ENCODE results near the gene VASH2.

VASH2 gene

GRCh38 chr1:212930986-212931678 lies 19.2 kb upstream of the VASH2 start:
- H3K4me1 ChIP-seq (ENCODE audit: control insufficient read depth, insufficient read depth, low read length) = no peaks in the 10 kb centered on the region
- no peaks in the 10 kb centered on the region for H3K9me3 ChIP-seq (ENCODE audit: control insufficient read depth in 2 of 2, low read length in 2 of 2)
- H3K27me3 ChIP-seq (ENCODE audit: control insufficient read depth in 1 of 2, insufficient read depth in 2 of 2, low read length in 2 of 2) = no peaks in the 10 kb centered on the region
- H3K4me3 ChIP-seq (ENCODE audit: low read length in 2 of 2) = no peak overlapping the region
- H3K27ac ChIP-seq (ENCODE audit: low read length) = no peak overlapping the region
- no peak overlapping the region for H3K9ac ChIP-seq (ENCODE audit: low read length in 2 of 2)
- no peaks in the 10 kb centered on the region for H3K36me3 ChIP-seq (ENCODE audit: control insufficient read depth in 2 of 2, insufficient read depth in 2 of 2, low read length in 2 of 2)

- Histone ChIP-seq H3K36me3 (ENCODE audit: control insufficient read depth in 2 of 2, insufficient read depth in 2 of 2, low read length in 2 of 2) (no peaks in the 10 kb centered on the region), H3K9ac (ENCODE audit: low read length in 2 of 2) (no peak overlapping the region), H3K27ac (ENCODE audit: low read length) (no peak overlapping the region), H3K4me3 (ENCODE audit: low read length in 2 of 2) (no peak overlapping the region), H3K9me3 (ENCODE audit: control insufficient read depth in 2 of 2, low read length in 2 of 2) (peaks cover 0 to under 1% of the 10 kb centered on the region in 2 donors), H3K27me3 (ENCODE audit: control insufficient read depth in 1 of 2, insufficient read depth in 2 of 2, low read length in 2 of 2) (no peaks in the 10 kb centered on the region), H3K4me1 (ENCODE audit: control insufficient read depth, insufficient read depth, low read length) (no peaks in the 10 kb centered on the region)
Observed at GRCh38 chr1:212933815-212934471, 16.4 kb upstream of the VASH2 start.

GRCh38 chr1:212935387-212935981 lies 14.9 kb upstream of the VASH2 start:
- H3K27ac ChIP-seq (ENCODE audit: low read length) = no peak overlapping the region

GRCh38 chr1:212937034-212937433 lies 13.3 kb upstream of the VASH2 start:
- no peaks in the 10 kb centered on the region for H3K36me3 ChIP-seq (ENCODE audit: control insufficient read depth in 2 of 2, insufficient read depth in 2 of 2, low read length in 2 of 2)
- no peak overlapping the region for H3K4me3 ChIP-seq (ENCODE audit: low read length in 2 of 2)
- no peaks in the 10 kb centered on the region for H3K27me3 ChIP-seq (ENCODE audit: control insufficient read depth in 1 of 2, insufficient read depth in 2 of 2, low read length in 2 of 2)
- H3K4me1 ChIP-seq (ENCODE audit: control insufficient read depth, insufficient read depth, low read length) = no peaks in the 10 kb centered on the region
- H3K9ac ChIP-seq (ENCODE audit: low read length in 2 of 2) = no peak overlapping the region
- no peak overlapping the region for H3K27ac ChIP-seq (ENCODE audit: low read length)
- peaks cover 0 to 9% of the 10 kb centered on the region in 2 donors for H3K9me3 ChIP-seq (ENCODE audit: control insufficient read depth in 2 of 2, low read length in 2 of 2)

More at GRCh38 chr1:212935387-212935981, 14.9 kb upstream of the VASH2 start:
- H3K4me1 ChIP-seq (ENCODE audit: control insufficient read depth, insufficient read depth, low read length) = no peaks in the 10 kb centered on the region
- H3K9me3 ChIP-seq (ENCODE audit: control insufficient read depth in 2 of 2, low read length in 2 of 2) = peaks cover 0 to 6% of the 10 kb centered on the region in 2 donors
- no peaks in the 10 kb centered on the region for H3K27me3 ChIP-seq (ENCODE audit: control insufficient read depth in 1 of 2, insufficient read depth in 2 of 2, low read length in 2 of 2)
- no peaks in the 10 kb centered on the region for H3K36me3 ChIP-seq (ENCODE audit: control insufficient read depth in 2 of 2, insufficient read depth in 2 of 2, low read length in 2 of 2)
- no peak overlapping the region for H3K4me3 ChIP-seq (ENCODE audit: low read length in 2 of 2)
- no peak overlapping the region for H3K9ac ChIP-seq (ENCODE audit: low read length in 2 of 2)

- Histone ChIP-seq H3K9me3 (ENCODE audit: control insufficient read depth in 2 of 2, low read length in 2 of 2) (peaks cover 0 to 9% of the 10 kb centered on the region in 2 donors), H3K9ac (ENCODE audit: low read length in 2 of 2) (no peak overlapping the region), H3K27me3 (ENCODE audit: control insufficient read depth in 1 of 2, insufficient read depth in 2 of 2, low read length in 2 of 2) (no peaks in the 10 kb centered on the region), H3K27ac (ENCODE audit: low read length) (no peak overlapping the region), H3K36me3 (ENCODE audit: control insufficient read depth in 2 of 2, insufficient read depth in 2 of 2, low read length in 2 of 2) (no peaks in the 10 kb centered on the region), H3K4me3 (ENCODE audit: low read length in 2 of 2) (no peak overlapping the region), H3K4me1 (ENCODE audit: control insufficient read depth, insufficient read depth, low read length) (no peaks in the 10 kb centered on the region)
Observed at GRCh38 chr1:212938846-212939245, 11.5 kb upstream of the VASH2 start.

- Histone ChIP-seq H3K9ac (ENCODE audit: low read length in 2 of 2) (no peak overlapping the region), H3K27ac (ENCODE audit: low read length) (no peak overlapping the region), H3K9me3 (ENCODE audit: control insufficient read depth in 2 of 2, low read length in 2 of 2) (peaks cover 0 to 9% of the 10 kb centered on the region in 2 donors), H3K36me3 (ENCODE audit: control insufficient read depth in 2 of 2, insufficient read depth in 2 of 2, low read length in 2 of 2) (no peaks in the 10 kb centered on the region), H3K4me3 (ENCODE audit: low read length in 2 of 2) (no peak overlapping the region), H3K4me1 (ENCODE audit: control insufficient read depth, insufficient read depth, low read length) (no peaks in the 10 kb centered on the region), H3K27me3 (ENCODE audit: control insufficient read depth in 1 of 2, insufficient read depth in 2 of 2, low read length in 2 of 2) (no peaks in the 10 kb centered on the region)
Observed at GRCh38 chr1:212941452-212941851, 8.9 kb upstream of the VASH2 start.

- Histone ChIP-seq H3K27me3 (ENCODE audit: control insufficient read depth in 1 of 2, insufficient read depth in 2 of 2, low read length in 2 of 2) (no peaks in the 10 kb centered on the region), H3K4me3 (ENCODE audit: low read length in 2 of 2) (no peak overlapping the region), H3K36me3 (ENCODE audit: control insufficient read depth in 2 of 2, insufficient read depth in 2 of 2, low read length in 2 of 2) (no peaks in the 10 kb centered on the region), H3K9me3 (ENCODE audit: control insufficient read depth in 2 of 2, low read length in 2 of 2) (peaks cover 0 to 9% of the 10 kb centered on the region in 2 donors), H3K4me1 (ENCODE audit: control insufficient read depth, insufficient read depth, low read length) (no peaks in the 10 kb centered on the region), H3K27ac (ENCODE audit: low read length) (no peak overlapping the region), H3K9ac (ENCODE audit: low read length in 2 of 2) (no peak overlapping the region)
Observed at GRCh38 chr1:212942679-212943392, 7.5 kb upstream of the VASH2 start.

GRCh38 chr1:212943393-212943710 lies 7.0 kb upstream of the VASH2 start:
- H3K9ac ChIP-seq (ENCODE audit: low read length in 2 of 2) = no peak overlapping the region
- H3K27ac ChIP-seq (ENCODE audit: low read length) = no peak overlapping the region
- peaks cover 0 to 9% of the 10 kb centered on the region in 2 donors for H3K9me3 ChIP-seq (ENCODE audit: control insufficient read depth in 2 of 2, low read length in 2 of 2)
- H3K4me1 ChIP-seq (ENCODE audit: control insufficient read depth, insufficient read depth, low read length) = no peaks in the 10 kb centered on the region
- no peak overlapping the region for H3K4me3 ChIP-seq (ENCODE audit: low read length in 2 of 2)
- H3K27me3 ChIP-seq (ENCODE audit: control insufficient read depth in 1 of 2, insufficient read depth in 2 of 2, low read length in 2 of 2) = no peaks in the 10 kb centered on the region
- H3K36me3 ChIP-seq (ENCODE audit: control insufficient read depth in 2 of 2, insufficient read depth in 2 of 2, low read length in 2 of 2) = no peaks in the 10 kb centered on the region

GRCh38 chr1:212944229-212944901 lies 6.0 kb upstream of the VASH2 start:
- H3K27me3 ChIP-seq (ENCODE audit: control insufficient read depth in 1 of 2, insufficient read depth in 2 of 2, low read length in 2 of 2) = no peaks in the 10 kb centered on the region
- H3K9me3 ChIP-seq (ENCODE audit: control insufficient read depth in 2 of 2, low read length in 2 of 2) = peaks cover 0 to 6% of the 10 kb centered on the region in 2 donors
- H3K4me3 ChIP-seq (ENCODE audit: low read length in 2 of 2) = no peak overlapping the region
- no peaks in the 10 kb centered on the region for H3K4me1 ChIP-seq (ENCODE audit: control insufficient read depth, insufficient read depth, low read length)
- no peak overlapping the region for H3K9ac ChIP-seq (ENCODE audit: low read length in 2 of 2)
- no peaks in the 10 kb centered on the region for H3K36me3 ChIP-seq (ENCODE audit: control insufficient read depth in 2 of 2, insufficient read depth in 2 of 2, low read length in 2 of 2)
- no peak overlapping the region for H3K27ac ChIP-seq (ENCODE audit: low read length)

- peaks cover 6% of the 10 kb centered on the region for H3K4me1 ChIP-seq (ENCODE audit: control insufficient read depth, insufficient read depth, low read length)
- H3K4me3 ChIP-seq (ENCODE audit: low read length in 2 of 2) = no peak overlapping the region
- H3K27ac ChIP-seq (ENCODE audit: low read length) = no peak overlapping the region
- no peaks in the 10 kb centered on the region for H3K36me3 ChIP-seq (ENCODE audit: control insufficient read depth in 2 of 2, insufficient read depth in 2 of 2, low read length in 2 of 2)
- H3K27me3 ChIP-seq (ENCODE audit: control insufficient read depth in 1 of 2, insufficient read depth in 2 of 2, low read length in 2 of 2) = peaks cover 3 to 7% of the 10 kb centered on the region in 2 donors
- no peak overlapping the region for H3K9ac ChIP-seq (ENCODE audit: low read length in 2 of 2)
- peaks cover 0 to 6% of the 10 kb centered on the region in 2 donors for H3K9me3 ChIP-seq (ENCODE audit: control insufficient read depth in 2 of 2, low read length in 2 of 2)
Observed at GRCh38 chr1:212945056-212945455, 5.3 kb upstream of the VASH2 start.
